ENCODE measurements around the gene DESI2.
"Not testable (repeated sequence)": the region's sequence is repeated elsewhere in the genome, so short reads cannot be mapped to it uniquely, and the experiment has no call there.

The DESI2 gene

GRCh38 chr1:244735876-244736561 lies 83.1 kb downstream of the DESI2 start:
- Histone ChIP-seq H4K20me1 (ENCODE audit: insufficient read depth, low read length) (no peaks in the 10 kb centered on the region), H3K79me2 (ENCODE audit: insufficient read depth, low read length) (no peaks in the 10 kb centered on the region), H3K9me3 (ENCODE audit: insufficient read depth, low read length, severe bottlenecking) (no peaks in the 10 kb centered on the region), H2AFZ (ENCODE audit: low read depth, low read length) (no peak overlapping the region), H3K27me3 (ENCODE audit: insufficient read depth, low read length, poor library complexity) (no peaks in the 10 kb centered on the region), H3K27ac (ENCODE audit: low read length) (no peak overlapping the region), H3K4me3 (ENCODE audit: low read depth in 1 of 2, low read length in 2 of 2) (no peak overlapping the region), H3K36me3 (ENCODE audit: insufficient read depth, low read length) (no peaks in the 10 kb centered on the region), H3K9ac (ENCODE audit: low read depth, low read length) (no peak overlapping the region), H3K4me1 (ENCODE audit: insufficient read depth, low read length) (no peaks in the 10 kb centered on the region), H3K4me2 (ENCODE audit: insufficient read depth, low read length) (no peak overlapping the region)
- no peak for TF ChIP-seq CTCF (IDR thresholded peaks at IDR 0.05; ENCODE audit: borderline replicate concordance, extremely low read depth, low read length, poor library complexity, severe bottlenecking)
- no peak for TF ChIP-seq EZH2 (IDR thresholded peaks at IDR 0.05; ENCODE audit: borderline replicate concordance, low read depth, low read length, severe bottlenecking)
- ATAC-seq (ENCODE audit: insufficient read depth, low read depth) (no peak), DNase-seq (no peak)

- not testable (repeated sequence) for H3K9ac ChIP-seq (ENCODE audit: low read depth, low read length); ATAC-seq (ENCODE audit: insufficient read depth, low read depth); H2AFZ ChIP-seq (ENCODE audit: low read depth, low read length); DNase-seq; H3K9me3 ChIP-seq (ENCODE audit: insufficient read depth, low read length, severe bottlenecking); H4K20me1 ChIP-seq (ENCODE audit: insufficient read depth, low read length); H3K4me2 ChIP-seq (ENCODE audit: insufficient read depth, low read length); H3K79me2 ChIP-seq (ENCODE audit: insufficient read depth, low read length); H3K36me3 ChIP-seq (ENCODE audit: insufficient read depth, low read length); H3K27ac ChIP-seq (ENCODE audit: low read length); H3K4me3 ChIP-seq (ENCODE audit: low read depth in 1 of 2, low read length in 2 of 2); H3K4me1 ChIP-seq (ENCODE audit: insufficient read depth, low read length); H3K27me3 ChIP-seq (ENCODE audit: insufficient read depth, low read length, poor library complexity)
Measured at GRCh38 chr1:244739140-244739539, 86.2 kb downstream of the DESI2 start.

- not testable (repeated sequence) for H3K27ac ChIP-seq (ENCODE audit: low read length); ATAC-seq (ENCODE audit: insufficient read depth, low read depth); H3K36me3 ChIP-seq (ENCODE audit: insufficient read depth, low read length); H2AFZ ChIP-seq (ENCODE audit: low read depth, low read length); H3K9ac ChIP-seq (ENCODE audit: low read depth, low read length); H3K4me1 ChIP-seq (ENCODE audit: insufficient read depth, low read length); H3K27me3 ChIP-seq (ENCODE audit: insufficient read depth, low read length, poor library complexity); DNase-seq; H4K20me1 ChIP-seq (ENCODE audit: insufficient read depth, low read length); H3K9me3 ChIP-seq (ENCODE audit: insufficient read depth, low read length, severe bottlenecking); H3K4me3 ChIP-seq (ENCODE audit: low read depth in 1 of 2, low read length in 2 of 2); H3K79me2 ChIP-seq (ENCODE audit: insufficient read depth, low read length); H3K4me2 ChIP-seq (ENCODE audit: insufficient read depth, low read length)
Measured at GRCh38 chr1:244740027-244740617, 87.2 kb downstream of the DESI2 start.

- Histone ChIP-seq H4K20me1 (ENCODE audit: insufficient read depth, low read length) (no peaks in the 10 kb centered on the region), H3K27me3 (ENCODE audit: insufficient read depth, low read length, poor library complexity) (no peaks in the 10 kb centered on the region), H3K27ac (ENCODE audit: low read length) (no peak overlapping the region), H3K79me2 (ENCODE audit: insufficient read depth, low read length) (no peaks in the 10 kb centered on the region), H3K4me3 (ENCODE audit: low read depth in 1 of 2, low read length in 2 of 2) (no peak overlapping the region), H2AFZ (ENCODE audit: low read depth, low read length) (no peak overlapping the region), H3K9me3 (ENCODE audit: insufficient read depth, low read length, severe bottlenecking) (no peaks in the 10 kb centered on the region), H3K36me3 (ENCODE audit: insufficient read depth, low read length) (no peaks in the 10 kb centered on the region), H3K4me2 (ENCODE audit: insufficient read depth, low read length) (no peak overlapping the region), H3K4me1 (ENCODE audit: insufficient read depth, low read length) (no peaks in the 10 kb centered on the region), H3K9ac (ENCODE audit: low read depth, low read length) (no peak overlapping the region)
- DNase-seq (no peak), ATAC-seq (ENCODE audit: insufficient read depth, low read depth) (no peak)
- TF ChIP-seq CTCF (IDR thresholded peaks at IDR 0.05; ENCODE audit: borderline replicate concordance, extremely low read depth, low read length, poor library complexity, severe bottlenecking) = no peak
- TF ChIP-seq EZH2 (IDR thresholded peaks at IDR 0.05; ENCODE audit: borderline replicate concordance, low read depth, low read length, severe bottlenecking) = no peak
Measured at GRCh38 chr1:244741692-244742091, 88.8 kb downstream of the DESI2 start.

All from DND-41 (cell line).